Stimulated activated CD4-positive, alpha-beta T cell treated with anti-CD3 and anti-CD28 coated beads, Interleukin-1b, Interleukin-23, amount 100 ng/mL, for 24 hours (primary cell): ENCODE measurements around the gene LRRC27.

Experiments used
- DNase-seq, 4 experiments: peaks; one replicate each; pipeline ENCODE4 v3.0.0-alpha.2; 2020; ENCODE audit warnings: low read depth in 4 of 4, low spot score in 1 of 4

LRRC27 gene

DNA sequence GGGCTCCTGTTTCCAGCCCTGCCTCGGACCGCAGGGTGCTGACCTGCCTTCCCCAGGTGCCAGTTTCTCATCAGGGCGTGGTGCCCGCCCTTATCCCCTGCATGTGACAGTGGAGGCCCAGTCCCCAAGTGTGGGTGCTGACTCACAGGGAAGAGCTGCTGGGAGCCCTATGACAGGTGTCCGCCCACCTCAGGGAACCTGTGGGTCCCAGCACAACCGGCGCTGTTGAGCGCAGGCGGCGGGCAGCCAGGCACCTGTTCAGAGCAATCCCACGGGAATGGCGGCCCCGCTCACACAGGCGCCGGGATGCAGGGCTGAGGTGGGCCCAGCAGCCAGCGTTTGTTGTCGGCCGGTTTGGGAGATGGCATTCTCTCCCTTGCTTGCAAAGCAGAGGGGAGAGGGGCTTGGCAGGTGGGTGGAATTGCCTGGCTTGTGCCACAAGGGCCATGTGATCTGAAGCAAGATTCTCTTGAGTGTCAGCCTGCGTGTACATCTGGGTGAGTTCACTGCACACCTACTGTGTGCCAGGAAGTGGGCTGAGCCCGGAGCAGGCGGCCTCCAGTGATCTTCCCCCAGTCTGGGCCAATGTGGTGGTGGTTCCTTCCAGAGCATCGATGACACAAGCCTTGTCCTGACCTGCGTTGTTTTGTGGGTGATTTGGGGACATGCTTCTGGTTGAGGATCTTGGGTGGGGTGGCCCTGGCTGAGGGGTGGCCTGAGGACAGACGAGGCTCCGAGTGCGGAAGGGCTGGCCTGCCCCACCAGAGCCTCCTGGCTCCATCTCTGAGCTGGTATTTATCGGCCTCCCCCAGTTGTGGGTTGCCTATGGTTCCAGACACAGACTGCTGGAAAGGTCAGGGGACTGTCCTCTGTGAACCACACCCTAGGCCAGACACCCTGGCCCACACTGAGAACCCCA, 67.4 kb downstream of the LRRC27 start:
- no peak for DNase-seq

DNA sequence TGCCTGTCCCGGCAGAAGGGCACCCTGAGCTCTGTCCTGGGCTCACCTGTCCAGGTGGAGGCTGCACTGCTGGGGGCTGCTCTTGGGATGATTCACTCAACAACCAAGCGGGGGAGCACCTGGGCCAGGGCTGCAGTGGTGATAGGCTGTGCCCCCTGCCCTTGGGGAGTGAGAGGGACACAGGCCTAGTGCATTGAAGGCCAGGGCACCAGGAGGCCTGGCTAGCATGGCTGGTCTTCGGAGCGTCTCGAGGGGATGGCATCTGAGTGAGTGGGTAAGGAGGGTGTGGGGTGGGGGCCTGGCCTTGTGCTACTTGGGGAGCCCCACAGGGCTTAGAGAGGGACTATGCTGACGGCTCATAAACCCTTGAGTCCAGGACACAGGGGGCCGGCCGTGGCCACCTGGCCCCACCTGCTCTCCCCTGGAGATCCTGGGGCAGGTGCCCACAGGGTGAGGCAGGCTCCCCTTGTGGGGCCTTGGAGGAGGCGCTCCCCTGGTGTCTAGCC, 68.1 kb downstream of the LRRC27 start:
- DNase-seq, result no peak

DNA sequence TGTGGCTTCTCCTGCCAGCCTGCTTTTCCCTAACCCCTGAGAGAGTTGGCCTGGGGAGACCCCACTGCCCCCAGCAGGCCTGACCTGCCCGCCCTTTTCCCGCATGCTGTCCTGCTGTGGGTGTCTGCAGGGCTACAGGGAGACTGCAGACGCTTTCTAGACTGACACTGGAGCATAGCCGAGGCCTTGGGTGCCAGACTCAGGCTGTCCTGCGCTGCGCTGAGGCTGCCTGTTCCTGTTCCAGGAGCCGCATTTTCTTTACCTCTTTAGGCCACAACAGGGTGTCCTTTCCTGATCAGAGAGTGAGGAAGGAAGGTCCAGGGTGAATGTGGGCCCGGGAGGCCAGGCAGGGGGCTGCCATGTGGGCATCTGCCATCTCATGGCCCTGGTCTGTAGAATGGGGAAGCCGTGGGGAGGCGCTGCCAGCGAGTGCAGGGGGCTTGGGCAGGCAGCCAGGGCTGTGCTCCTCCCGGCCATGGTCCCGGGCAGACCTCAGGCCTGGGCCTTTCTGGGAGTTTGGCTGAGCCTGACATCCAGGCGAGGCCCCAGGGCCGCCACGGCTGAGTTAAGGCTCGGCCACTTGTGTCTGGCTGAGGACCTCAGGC, 68.7 kb downstream of the LRRC27 start:
- DNase-seq, result no peak

DNA sequence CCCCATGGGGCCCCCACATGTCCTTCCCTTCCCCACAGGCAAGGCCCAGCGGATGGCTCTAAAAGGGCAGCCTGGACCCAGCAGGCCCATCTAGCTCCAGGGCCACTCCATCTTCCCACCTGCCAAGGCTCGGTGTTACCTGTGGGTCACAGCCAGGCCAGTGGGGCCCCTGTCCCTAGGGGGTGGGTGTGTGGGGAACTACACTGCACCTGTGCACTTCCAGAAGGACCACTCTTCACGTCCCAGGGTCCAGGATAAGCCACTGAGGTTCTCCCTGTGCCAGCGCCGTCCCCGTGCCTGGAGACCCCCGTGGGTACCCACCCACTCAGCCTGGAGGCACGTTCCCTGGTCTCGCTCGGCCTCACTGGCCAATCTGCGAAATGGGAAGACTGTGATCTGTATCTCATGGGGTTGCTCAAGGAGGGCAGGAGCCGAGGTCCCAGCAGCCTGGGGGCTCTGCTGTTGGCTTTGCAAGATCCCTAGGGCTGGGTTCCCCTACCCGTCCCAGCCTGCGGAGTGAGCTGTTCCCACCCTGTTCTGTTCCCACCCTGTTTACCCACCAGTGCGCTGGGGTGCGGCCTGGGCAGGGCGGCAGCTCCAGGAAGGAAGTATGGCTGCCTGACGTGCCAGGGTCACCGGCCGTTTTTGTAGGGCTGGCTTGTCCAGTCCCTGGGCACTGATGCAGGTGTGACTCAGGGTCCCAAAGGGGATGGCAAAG, 69.6 kb downstream of the LRRC27 start:
- no peak for DNase-seq

DNA sequence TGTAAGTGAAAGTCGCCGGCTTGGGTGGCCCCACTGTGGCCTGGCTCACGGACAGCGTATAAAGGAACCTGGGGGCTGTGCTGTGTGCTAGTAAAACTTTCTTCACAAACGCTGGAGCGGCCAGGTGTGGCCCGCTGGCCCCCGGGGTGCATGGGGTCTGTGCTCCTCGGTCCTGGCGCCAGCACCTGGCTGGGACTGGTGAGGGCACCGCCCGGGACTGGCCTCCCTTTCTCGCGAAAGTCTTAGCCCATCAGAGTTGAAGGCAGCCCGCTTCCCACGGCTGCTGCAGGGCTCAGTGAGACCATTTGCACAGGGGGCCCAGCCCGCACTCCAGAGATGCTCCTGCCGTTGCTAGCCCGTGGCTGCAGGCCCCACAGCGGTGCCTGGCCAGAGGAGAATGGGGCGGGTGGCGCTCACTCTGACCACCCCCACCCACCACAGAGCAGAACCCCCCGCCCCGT, 70.8 kb downstream of the LRRC27 start:
- no peak for DNase-seq

DNA sequence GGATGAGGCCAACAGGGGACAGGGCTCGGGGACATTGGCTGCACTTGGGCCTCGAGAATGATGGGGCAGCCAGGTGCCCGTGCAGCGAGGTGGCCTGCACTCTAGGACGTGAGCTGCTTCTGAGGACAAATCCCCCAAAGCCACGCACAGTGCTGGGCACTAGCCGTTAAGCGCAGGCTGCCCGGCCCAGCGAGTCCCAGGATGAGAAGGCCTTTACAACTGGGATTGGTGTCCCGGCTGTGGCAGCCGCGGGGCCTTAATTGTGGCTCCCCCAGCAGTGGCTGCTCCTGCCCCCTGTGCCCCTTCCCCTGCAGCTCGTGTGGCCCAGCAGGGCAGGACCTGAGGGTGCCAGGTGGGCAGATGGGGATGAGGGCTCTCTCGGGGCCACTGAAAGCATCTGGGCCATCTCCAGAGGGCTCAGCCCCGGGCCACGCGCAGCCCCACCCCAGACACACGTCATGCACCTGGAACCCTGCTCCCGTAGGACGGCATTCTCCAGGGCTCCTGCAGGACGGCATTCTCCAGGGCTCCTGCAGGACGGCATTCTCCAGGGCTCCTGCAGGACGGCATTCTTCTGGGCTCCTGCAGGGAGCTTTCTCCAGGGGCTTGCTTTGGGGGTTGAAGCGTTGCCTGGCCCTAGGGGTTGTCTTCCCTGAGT, 71.6 kb downstream of the LRRC27 start:
- DNase-seq, result no peak

DNA sequence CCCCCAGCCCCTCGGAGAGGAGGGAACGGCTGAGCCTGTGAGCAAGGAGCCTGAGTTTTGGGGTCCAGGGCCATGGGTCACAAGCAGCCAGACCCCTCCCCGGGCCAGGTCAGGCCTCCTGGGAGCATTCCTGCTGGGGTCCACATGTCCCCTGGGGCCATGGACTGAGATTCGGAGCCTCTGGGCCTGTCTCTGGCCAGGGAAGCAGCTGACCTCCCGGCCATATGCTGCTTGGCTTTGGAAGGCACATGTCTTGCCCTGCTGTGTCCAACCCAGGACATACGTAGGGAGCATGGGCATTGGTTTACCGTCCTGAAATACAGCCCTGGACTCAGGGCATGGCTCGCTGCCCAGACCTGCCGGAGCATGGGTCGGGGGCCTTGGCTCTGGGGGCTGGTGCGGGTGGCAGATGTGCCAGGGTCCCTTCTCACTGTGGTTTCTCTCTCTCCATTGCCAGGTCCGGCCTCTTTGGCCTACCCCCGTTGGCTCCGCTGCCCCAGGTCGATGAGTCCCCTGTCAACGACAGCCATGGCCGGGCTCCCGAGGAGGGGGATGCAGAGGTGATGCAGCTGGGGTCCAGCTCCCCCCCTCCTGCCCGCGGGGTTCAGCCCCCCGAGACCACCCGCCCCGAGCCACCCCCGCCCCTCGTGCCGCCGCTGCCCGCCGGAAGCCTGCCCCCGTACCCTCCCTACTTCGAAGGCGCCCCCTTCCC, 72.3 kb downstream of the LRRC27 start:
- DNase-seq, result no peak

DNA sequence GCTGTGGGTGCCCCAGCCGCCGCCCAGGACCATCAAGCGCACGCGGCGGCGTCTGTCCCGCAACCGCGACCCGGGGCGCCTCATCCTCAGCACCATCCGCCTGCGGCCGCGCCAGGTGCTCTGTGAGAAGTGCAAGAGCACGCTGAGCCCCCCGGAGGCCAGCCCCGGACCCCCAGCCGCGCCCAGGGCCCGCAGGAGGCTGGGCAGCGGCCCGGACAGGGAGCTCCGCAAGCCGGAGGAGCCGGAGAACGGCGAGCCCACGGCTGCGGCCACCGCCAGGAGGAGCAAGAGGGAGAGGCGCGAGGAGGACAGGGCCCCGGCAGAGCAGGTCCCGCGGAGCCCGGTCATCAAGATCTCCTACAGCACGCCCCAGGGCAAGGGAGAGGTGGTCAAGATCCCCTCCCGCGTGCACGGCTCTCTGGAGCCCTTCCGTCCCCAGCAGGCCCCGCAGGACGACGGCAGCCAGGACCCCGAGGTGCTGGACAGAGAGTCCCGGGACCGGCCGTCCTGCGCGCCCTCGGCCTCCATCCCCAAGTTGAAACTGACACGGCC, 73.0 kb downstream of the LRRC27 start:
- no peak for DNase-seq

DNA sequence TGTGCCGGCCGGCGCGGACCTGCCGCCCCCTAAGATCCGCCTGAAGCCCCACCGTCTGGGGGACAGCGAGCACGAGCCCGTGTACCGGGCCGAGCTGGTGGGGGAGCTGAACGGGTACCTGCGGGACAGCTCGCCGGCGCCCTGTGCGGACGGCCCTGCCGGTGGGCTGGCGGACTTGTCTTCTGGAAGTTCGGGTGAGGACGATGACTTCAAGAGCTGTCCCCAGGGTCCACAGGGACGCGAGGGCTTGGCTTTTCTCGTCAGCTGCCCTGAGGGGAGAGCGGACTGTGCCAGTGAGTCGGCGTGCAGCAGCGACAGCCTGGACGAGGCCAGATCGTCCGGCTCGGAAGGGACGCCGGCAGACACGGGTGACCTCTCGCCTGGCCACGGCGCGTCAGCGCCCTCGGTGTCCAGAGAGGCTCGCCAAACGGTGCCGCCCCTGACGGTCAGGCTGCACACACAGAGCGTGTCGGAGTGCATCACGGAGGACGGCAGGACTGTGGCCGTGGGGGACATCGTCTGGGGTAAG, 73.5 kb downstream of the LRRC27 start:
- DNase-seq, result no peak

DNA sequence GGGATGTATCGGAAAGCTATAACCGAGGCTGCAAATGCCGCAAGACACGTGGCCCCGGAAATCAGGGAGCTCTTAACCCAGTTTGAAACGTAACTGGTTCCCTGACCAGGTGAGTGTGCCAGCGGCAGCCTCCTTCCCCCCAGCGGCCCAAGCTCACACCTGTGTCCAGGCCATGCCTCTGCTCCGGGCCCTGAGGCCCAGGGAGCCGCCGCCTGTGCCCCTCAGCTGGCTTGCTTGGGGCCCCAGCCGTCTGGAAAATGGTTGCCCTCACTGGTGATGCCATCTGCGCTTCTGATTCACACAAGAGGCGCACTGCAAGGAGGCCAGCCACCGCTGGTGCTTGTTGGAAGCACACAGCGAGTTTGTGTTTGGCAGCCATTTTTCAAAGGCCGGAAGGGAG, 74.2 kb downstream of the LRRC27 start:
- DNase-seq, result no peak

DNA sequence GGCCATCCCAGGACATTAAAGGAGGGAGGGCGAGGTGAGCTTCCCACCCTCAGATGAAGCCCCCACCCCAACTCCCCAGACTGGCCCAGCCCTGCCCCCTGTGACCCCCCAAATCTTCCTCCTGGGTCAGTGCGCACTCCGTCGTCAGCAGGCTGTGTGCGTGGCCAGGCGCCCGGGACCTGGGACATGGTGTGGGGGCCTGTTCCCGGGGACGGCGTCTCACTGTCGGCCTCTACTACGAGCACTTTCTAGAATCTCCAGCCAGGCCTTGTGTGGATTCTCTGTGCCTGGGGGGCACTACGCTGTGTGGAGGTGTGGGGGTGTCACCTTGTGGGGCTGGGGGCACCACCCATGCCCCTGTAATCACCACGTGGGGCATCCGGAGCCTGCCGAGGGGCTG, 74.8 kb downstream of the LRRC27 start:
- DNase-seq, result no peak

DNA sequence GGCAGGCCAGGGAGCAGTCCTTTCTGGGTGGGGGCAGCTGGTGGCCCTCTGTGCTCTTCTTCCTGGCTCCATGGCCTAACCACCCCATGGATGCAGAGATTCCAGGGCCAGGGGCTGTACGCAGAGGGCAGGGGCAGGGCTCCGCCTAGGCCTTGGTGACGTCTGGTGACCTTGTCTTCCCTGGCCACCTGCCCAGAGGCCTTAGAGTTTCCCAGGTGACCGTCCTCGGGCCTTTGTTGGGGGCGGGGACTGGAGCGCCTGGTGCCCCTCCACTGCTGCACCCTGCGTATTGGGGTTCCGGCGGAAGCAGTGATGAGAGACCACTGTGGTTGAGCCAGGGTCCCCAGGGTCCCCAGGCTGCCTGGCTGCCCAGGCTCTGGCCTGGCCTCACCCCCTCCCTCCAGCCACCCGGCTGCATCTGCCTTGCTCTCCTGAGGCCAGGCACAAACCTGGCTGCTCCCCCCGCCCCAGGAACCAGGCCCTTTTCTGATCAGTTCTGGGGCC, 75.3 kb downstream of the LRRC27 start:
- no peak for DNase-seq

DNA sequence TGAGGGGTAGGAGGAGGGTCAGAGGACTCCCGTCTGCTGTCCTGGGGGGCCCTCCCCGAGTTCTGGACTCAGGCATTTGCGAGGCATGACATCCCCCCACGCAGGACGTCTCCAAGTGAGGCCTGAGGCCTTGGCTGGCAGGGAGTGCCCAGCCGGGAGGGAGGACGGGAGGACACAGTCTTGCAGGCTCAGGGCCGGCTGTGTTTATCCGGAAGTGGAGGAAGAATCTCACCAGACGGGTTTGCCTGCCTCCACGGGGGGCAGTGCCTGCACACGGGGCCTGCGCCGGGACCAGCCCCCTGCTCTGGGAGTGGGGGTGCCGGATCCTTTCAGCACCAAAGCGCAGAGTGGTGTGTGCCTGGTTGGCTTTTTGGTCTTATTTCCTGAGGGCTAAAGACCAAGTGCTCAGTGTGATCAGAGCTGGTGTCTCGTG, 75.9 kb downstream of the LRRC27 start:
- no peak for DNase-seq

DNA sequence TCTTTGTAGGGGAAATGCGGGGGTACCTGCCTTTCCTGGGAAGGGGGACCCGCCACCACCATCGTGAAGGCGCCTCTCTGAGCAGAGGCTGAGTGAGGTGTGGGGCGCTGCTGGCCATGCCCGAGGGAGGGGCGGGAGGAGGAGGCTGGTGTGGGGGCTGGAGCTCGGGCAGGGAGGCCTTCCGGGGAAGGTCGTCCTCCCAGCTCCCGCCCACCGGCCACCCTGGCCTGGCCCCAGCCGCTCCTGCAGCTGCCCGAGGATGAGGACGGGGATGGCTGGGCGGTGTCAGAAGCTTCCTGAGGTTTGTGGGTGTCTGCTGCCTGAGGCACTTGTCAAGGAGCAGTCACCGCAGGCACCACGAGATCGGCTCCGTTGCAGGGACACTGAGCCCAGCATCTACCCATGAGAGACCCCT, 76.4 kb downstream of the LRRC27 start:
- no peak for DNase-seq

DNA sequence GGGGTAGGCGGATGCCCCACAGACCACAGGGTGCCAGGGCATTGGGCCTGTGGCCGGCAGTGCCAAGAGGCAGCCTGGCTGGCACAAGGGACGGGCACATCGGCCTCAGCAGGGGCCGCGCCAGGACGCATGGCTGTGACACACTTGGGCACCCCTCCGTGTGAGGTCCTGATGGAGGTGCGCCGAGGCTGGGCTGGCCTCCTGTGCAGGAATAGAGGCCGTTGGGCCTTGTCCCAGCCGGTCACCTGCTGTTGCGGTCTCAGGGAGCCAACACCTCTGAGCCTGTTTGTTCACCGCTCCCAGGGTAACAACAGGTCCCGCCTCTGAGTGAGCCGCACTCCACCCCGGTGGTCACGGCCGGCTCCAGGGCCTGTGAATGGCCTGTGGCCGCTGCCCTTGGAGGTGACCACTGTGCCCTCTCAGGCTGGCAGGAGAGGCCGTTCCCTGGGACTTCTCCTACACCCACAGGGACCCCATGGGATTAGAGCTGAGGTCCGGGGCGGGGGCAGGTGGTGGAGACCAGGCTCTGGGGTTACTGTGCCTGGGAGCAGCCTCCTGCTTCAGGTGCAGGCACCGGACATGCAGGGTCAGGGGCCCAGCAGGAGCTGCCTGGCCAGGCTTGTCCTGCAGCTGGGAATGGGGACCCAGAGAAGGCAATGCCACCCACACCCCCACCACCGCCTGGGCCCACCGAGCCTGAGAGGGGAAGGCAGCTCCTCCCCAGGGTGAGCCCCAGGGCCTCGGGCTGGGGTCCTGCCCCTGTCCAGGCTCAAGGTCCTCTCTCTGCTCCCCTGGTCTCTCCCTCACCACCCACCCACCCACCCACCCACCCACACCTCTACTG, 77.1 kb downstream of the LRRC27 start:
- no peak for DNase-seq

DNA sequence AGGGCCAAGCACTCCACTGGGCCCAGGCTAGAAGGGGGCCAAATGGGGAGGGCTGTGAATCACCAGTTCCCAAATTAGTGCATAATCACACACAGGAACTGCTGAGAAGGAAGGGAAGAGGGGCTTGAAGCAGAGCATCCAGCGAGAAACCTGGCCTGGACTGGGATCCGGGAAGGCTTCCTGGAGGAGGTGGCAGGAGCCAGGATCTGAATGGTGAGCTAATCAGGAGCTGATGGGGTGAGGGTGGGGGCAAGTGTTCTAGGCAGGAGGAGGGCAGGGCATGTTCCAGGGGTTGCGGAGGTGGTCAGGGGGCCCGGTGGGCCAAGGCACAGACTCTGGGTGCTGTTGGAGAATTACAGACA, 77.7 kb downstream of the LRRC27 start:
- no peak for DNase-seq

DNA sequence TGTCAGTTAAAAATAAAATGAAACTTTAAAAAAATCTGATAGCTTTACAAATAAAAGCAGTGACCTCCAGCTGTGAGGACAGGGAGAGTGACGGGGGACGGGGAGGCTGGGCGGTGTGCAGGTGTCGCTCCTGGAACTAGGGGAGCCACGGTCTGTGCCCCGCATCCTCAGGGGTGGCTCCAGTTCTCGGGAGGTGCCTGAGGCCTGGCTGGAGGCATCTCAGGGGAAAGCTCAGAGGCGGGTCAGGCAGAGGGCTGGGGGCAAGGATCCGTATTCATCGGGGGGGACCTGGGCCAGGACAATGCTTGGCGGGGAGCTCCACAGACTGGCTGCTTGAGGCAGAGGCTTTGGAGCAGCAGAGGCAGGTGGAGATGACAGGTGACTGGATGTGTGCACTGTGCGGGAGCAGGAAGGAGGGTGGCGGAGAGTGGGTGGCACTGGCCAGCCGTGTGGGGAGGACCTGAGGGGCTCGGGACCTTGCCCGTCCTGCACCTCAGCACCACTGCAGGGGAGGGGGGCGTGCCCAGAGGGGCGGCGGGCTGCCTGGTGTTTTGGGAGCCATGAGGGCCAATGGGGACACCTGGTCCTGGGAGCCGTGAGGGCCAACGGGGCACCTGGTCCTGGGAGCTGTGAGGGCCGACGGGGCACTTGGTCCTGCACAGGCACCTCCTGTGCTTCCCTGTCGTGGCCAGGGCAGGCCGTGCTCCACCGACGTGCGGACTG, 78.2 kb downstream of the LRRC27 start:
- no peak for DNase-seq

DNA sequence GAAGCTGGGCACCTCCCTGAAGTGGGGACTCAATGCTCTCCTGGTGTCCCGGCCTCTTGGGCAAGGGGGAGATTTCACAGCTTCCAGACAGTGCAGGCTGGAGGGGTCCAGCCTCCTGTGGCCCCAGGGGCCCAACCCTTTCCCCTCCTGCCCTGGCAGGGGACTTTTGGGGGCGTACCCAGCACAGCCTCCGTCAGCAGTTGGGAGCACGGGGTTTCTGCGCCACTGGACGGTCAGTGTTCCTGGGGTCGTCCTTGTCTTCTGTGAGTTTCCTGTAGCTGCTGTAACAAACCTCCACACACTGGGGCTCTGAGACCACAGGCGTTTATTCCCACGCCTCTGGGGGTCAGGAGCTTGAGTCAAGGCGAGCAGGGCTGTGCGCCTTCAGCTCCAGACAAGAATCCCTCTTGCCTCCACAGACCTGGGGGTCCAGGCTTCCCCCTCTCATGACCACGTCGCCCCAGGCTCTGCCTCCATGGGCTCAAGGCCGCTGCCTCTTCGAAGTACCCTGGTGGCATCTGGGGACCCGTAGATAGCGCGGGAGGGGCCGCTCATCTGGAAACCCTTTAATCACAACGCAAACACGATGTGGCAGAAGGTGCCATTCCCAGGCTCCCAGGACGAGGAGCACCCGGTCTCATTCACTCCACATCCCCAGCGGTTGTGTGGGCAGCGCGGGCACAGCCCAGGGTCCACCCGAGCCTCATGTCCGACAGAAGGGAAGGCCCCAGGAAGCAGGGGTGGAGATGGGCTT, 79.0 kb downstream of the LRRC27 start:
- DNase-seq, result no peak
